ENCODE results near the gene SRSF6.
"Not testable (repeated sequence)": the region's sequence is repeated elsewhere in the genome, so short reads cannot be mapped to it uniquely, and the experiment has no call there.

The SRSF6 gene

GRCh38 chr20:43457640-43458421 lies at the start of gene SRSF6:
SRSF6 (plus strand) TSS chr20:43457896; CDS start chr20:43458034, 138 bp downstream.
- peak; percentile 89 to 94 (median 92) for DNase-seq

GRCh38 chr20:43408848-43409576 lies 48.7 kb upstream of the SRSF6 start:
- no peak for DNase-seq

GRCh38 chr20:43409577-43409913 lies 48.2 kb upstream of the SRSF6 start:
- DNase-seq: no peak

GRCh38 chr20:43415661-43416430 lies 41.9 kb upstream of the SRSF6 start:
- no peak for DNase-seq

GRCh38 chr20:43416591-43417228 lies 41.0 kb upstream of the SRSF6 start:
- no peak for DNase-seq

GRCh38 chr20:43420192-43420591 lies 37.5 kb upstream of the SRSF6 start:
- no peak for DNase-seq

GRCh38 chr20:43420913-43421312 lies 36.8 kb upstream of the SRSF6 start:
- DNase-seq: not testable (repeated sequence)

- no peak for DNase-seq
Observed at GRCh38 chr20:43426172-43426571, 31.5 kb upstream of the SRSF6 start.

GRCh38 chr20:43430265-43431133 lies 27.2 kb upstream of the SRSF6 start:
- DNase-seq: no peak

GRCh38 chr20:43431134-43431519 lies 26.6 kb upstream of the SRSF6 start:
- DNase-seq: no peak

GRCh38 chr20:43432498-43432897 lies 25.2 kb upstream of the SRSF6 start:
- DNase-seq: no peak

GRCh38 chr20:43433250-43433854 lies 24.3 kb upstream of the SRSF6 start:
- no peak for DNase-seq

- no peak for DNase-seq
Observed at GRCh38 chr20:43434565-43434964, 23.1 kb upstream of the SRSF6 start.

GRCh38 chr20:43438578-43439316 lies 18.9 kb upstream of the SRSF6 start:
- no peak for DNase-seq

GRCh38 chr20:43440531-43440930 lies 17.2 kb upstream of the SRSF6 start:
- DNase-seq: no peak

- no peak for DNase-seq
Observed at GRCh38 chr20:43442282-43442880, 15.3 kb upstream of the SRSF6 start.

- DNase-seq: no peak
Observed at GRCh38 chr20:43444107-43444506, 13.6 kb upstream of the SRSF6 start.

GRCh38 chr20:43446361-43446879 lies 11.3 kb upstream of the SRSF6 start:
- no peak for DNase-seq

GRCh38 chr20:43448431-43448747 lies 9.3 kb upstream of the SRSF6 start:
- not testable (repeated sequence) for DNase-seq

Data from activated CD4-positive, CD25-positive, alpha-beta regulatory T cell (primary cell).